H1 (cell line): Measurements from ENCODE around the gene ZNF618. TPM values are rescaled to one million over a fixed set of nuclear protein-coding genes. Genes with fewer than 3 reads are reported as not detected.

Source experiments
- CBX5 ChIP-seq: fragments of 300-800, 300-1000 bp; sonication (generic); IDR thresholded peaks from 2 replicates; pipeline ENCODE4 v1.7.1; 2016; ENCODE audit warnings: antibody characterized with exemption, low read length, low read depth
- CREB1 ChIP-seq: IDR thresholded peaks from 2 replicates; pipeline ENCODE4 v1.6.1; 2012; ENCODE audit warnings: inconsistent platforms
- MAFK ChIP-seq: IDR thresholded peaks from 2 replicates; pipeline ENCODE4 v1.6.1; 2012; ENCODE audit warnings: low read depth, mild to moderate bottlenecking, improper control_type of control experiment, low read length
- NRF1 ChIP-seq: IDR thresholded peaks from 2 replicates; pipeline ENCODE4 v1.6.1; 2011; ENCODE audit warnings: mild to moderate bottlenecking, low read depth, low read length, improper control_type of control experiment
- POLR2A ChIP-seq, 2 experiments: IDR thresholded peaks; 1 replicate in 1 of 2; 2 replicates in 1 of 2; pipeline ENCODE4 v1.6.1; 2011; ENCODE audit warnings: low read depth in 2 of 2, low read length in 2 of 2, mild to moderate bottlenecking in 2 of 2; ENCODE audit errors: control extremely low read depth in 1 of 2
- RBBP5 ChIP-seq: IDR thresholded peaks from 2 replicates; pipeline ENCODE4 v1.7.1; 2012; ENCODE audit warnings: low read depth, mild to moderate bottlenecking, inconsistent platforms, low read length, moderate library complexity, borderline replicate concordance
- SP4 ChIP-seq: IDR thresholded peaks from 2 replicates; pipeline ENCODE4 v1.6.1; 2012; ENCODE audit warnings: low read length, inconsistent platforms
- USF2 ChIP-seq: IDR thresholded peaks from 2 replicates; pipeline ENCODE4 v1.6.1; 2011; ENCODE audit warnings: low read length, improper control_type of control experiment
- polyA plus RNA-seq, 7 experiments: library from polyadenylated mRNA; depleted of rRNA in 3 of 7; stranded (reverse) in 5 of 7; unstranded in 2 of 7; fragments of >200 nt in 5 of 7; fragments of 200-250 nt in 2 of 7; gene quantifications; 1 replicate in 5 of 7; 2 replicates in 1 of 7; 4 replicates in 1 of 7; pipeline versions ENCODE4 v1.2.1 to v1.2.3, GENCODE V29; 2011 to 2013; ENCODE audit warnings: missing spikeins in 2 of 7, mixed read lengths in 2 of 7
- total RNA-seq: library from RNA; stranded (reverse); fragmentation: NEBNext Ultra II Directional; extraction: Animal tissue kit (Norgen Biotek cat#: 25700); gene quantifications from 2 replicates; pipeline ENCODE4 v1.2.1, GENCODE V29; 2021

The ZNF618 gene
- total and polyA plus RNA-seq, 2 of the 8 experiments (the other 6 are each of a cell fraction or from before 2014, with no cell fraction given), result 9.6 to 28.5 TPM

GRCh38 chr9:114005371-114006154, 129.5 kb downstream of the ZNF618 start (continued):
- no peak for TF ChIP-seq MAFK
- no peak for TF ChIP-seq CBX5
- TF ChIP-seq SP4, result no peak
- no peak for TF ChIP-seq USF2
- TF ChIP-seq NRF1, result no peak
- no peak for TF ChIP-seq POLR2A (IDR thresholded peaks at IDR 0.05; ENCODE audit: control extremely low read depth in 1 of 2, low read depth in 2 of 2, low read length in 2 of 2)
- no peak for TF ChIP-seq CREB1
- no peak for TF ChIP-seq RBBP5
